ENCODE results near the gene ANKRD18A.

The ANKRD18A gene

GRCh38 chr9:38629511-38629910, 9.1 kb upstream of the ANKRD18A start:
- H3K4me2 ChIP-seq (ENCODE audit: low read depth, low read length, poor library complexity, severe bottlenecking) = no peak overlapping the region
- H3K9me2 ChIP-seq (replicated peaks; ENCODE audit: insufficient read depth, low read length) = no peaks in the 10 kb centered on the region
- no peak overlapping the region for H3K9ac ChIP-seq (ENCODE audit: low read length)
- H3F3A ChIP-seq (ENCODE audit: insufficient read depth) = no peaks in the 10 kb centered on the region
- no peak overlapping the region for H2AFZ ChIP-seq (ENCODE audit: low read depth, low read length, severe bottlenecking)
- H3K4me3 ChIP-seq (ENCODE audit: insufficient read depth, low read length, poor library complexity, severe bottlenecking) = no peak overlapping the region
- H3K36me3 ChIP-seq (ENCODE audit: low read length) = no peaks in the 10 kb centered on the region
- no peak for TF ChIP-seq EZH2phosphoT487 (conservative IDR thresholded peaks at IDR 0.05; ENCODE audit: low read length)
- TF ChIP-seq, protein P1, sequence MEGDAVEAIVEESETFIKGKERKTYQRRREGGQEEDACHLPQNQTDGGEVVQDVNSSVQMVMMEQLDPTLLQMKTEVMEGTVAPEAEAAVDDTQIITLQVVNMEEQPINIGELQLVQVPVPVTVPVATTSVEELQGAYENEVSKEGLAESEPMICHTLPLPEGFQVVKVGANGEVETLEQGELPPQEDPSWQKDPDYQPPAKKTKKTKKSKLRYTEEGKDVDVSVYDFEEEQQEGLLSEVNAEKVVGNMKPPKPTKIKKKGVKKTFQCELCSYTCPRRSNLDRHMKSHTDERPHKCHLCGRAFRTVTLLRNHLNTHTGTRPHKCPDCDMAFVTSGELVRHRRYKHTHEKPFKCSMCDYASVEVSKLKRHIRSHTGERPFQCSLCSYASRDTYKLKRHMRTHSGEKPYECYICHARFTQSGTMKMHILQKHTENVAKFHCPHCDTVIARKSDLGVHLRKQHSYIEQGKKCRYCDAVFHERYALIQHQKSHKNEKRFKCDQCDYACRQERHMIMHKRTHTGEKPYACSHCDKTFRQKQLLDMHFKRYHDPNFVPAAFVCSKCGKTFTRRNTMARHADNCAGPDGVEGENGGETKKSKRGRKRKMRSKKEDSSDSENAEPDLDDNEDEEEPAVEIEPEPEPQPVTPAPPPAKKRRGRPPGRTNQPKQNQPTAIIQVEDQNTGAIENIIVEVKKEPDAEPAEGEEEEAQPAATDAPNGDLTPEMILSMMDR (IDR thresholded peaks at IDR 0.05; ENCODE audit: insufficient read depth, low read length, poor library complexity, severe bottlenecking) = no peak
- H3K27me3 ChIP-seq (ENCODE audit: low read length) = no peaks in the 10 kb centered on the region
- H4K20me1 ChIP-seq (ENCODE audit: low read depth, low read length) = no peaks in the 10 kb centered on the region
- no peaks in the 10 kb centered on the region for H3K9me3 ChIP-seq (ENCODE audit: insufficient read depth, low read length)
- no peak overlapping the region for H3K27ac ChIP-seq (ENCODE audit: low read depth, low read length)
- H3K79me2 ChIP-seq (ENCODE audit: insufficient read depth, low read length) = no peaks in the 10 kb centered on the region

DNA sequence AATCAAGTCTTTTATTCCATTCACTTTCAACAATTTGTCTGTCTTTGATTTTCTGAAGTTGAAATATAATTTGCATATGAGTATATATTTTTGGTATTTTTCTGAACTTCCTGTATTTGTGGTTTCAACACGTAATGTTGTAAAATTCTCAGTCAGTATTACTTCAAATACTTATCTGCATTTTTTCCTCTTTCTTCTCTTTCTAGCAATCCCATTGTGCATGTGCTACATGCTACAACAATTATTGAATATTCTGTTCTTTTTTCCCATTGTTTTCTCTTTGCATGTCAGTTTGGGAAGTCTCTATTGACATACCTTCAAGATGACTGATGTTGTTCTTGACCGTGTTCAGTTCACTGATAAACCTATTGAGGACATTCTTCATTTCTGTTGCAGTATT, 5.6 kb upstream of the ANKRD18A start:
- TF ChIP-seq EZH2phosphoT487 (conservative IDR thresholded peaks at IDR 0.05; ENCODE audit: low read length) = no peak
- TF ChIP-seq, protein P1 (IDR thresholded peaks at IDR 0.05; ENCODE audit: insufficient read depth, low read length, poor library complexity, severe bottlenecking) = no peak

GRCh38 chr9:38622951-38623350, 2.6 kb upstream of the ANKRD18A start:
- TF ChIP-seq EZH2phosphoT487 (conservative IDR thresholded peaks at IDR 0.05; ENCODE audit: low read length) = no peak
- TF ChIP-seq, protein P1 (IDR thresholded peaks at IDR 0.05; ENCODE audit: insufficient read depth, low read length, poor library complexity, severe bottlenecking) = no peak
- no peak overlapping the region for H3K9ac ChIP-seq (ENCODE audit: low read length)
- no peaks in the 10 kb centered on the region for H3K27me3 ChIP-seq (ENCODE audit: low read length)
- no peaks in the 10 kb centered on the region for H4K20me1 ChIP-seq (ENCODE audit: low read depth, low read length)
- no peaks in the 10 kb centered on the region for H3K9me2 ChIP-seq (replicated peaks; ENCODE audit: insufficient read depth, low read length)
- H3K27ac ChIP-seq (ENCODE audit: low read depth, low read length) = no peak overlapping the region
- H3K36me3 ChIP-seq (ENCODE audit: low read length) = no peaks in the 10 kb centered on the region
- H3F3A ChIP-seq (ENCODE audit: insufficient read depth) = no peaks in the 10 kb centered on the region
- no peak overlapping the region for H2AFZ ChIP-seq (ENCODE audit: low read depth, low read length, severe bottlenecking)
- no peak overlapping the region for H3K4me3 ChIP-seq (ENCODE audit: insufficient read depth, low read length, poor library complexity, severe bottlenecking)
- no peak overlapping the region for H3K4me2 ChIP-seq (ENCODE audit: low read depth, low read length, poor library complexity, severe bottlenecking)
- H3K9me3 ChIP-seq (ENCODE audit: insufficient read depth, low read length) = no peaks in the 10 kb centered on the region
- H3K79me2 ChIP-seq (ENCODE audit: insufficient read depth, low read length) = no peaks in the 10 kb centered on the region

More for the DNA sequence above, 5.6 kb upstream of the ANKRD18A start:
- H3K27ac ChIP-seq (ENCODE audit: low read depth, low read length) = no peak overlapping the region
- no peaks in the 10 kb centered on the region for H3K79me2 ChIP-seq (ENCODE audit: insufficient read depth, low read length)
- H3K9me3 ChIP-seq (ENCODE audit: insufficient read depth, low read length) = no peaks in the 10 kb centered on the region
- no peaks in the 10 kb centered on the region for H3K27me3 ChIP-seq (ENCODE audit: low read length)
- H3K4me3 ChIP-seq (ENCODE audit: insufficient read depth, low read length, poor library complexity, severe bottlenecking) = no peak overlapping the region
- no peak overlapping the region for H3K4me2 ChIP-seq (ENCODE audit: low read depth, low read length, poor library complexity, severe bottlenecking)
- no peaks in the 10 kb centered on the region for H3K36me3 ChIP-seq (ENCODE audit: low read length)
- H3K9ac ChIP-seq (ENCODE audit: low read length) = no peak overlapping the region
- no peaks in the 10 kb centered on the region for H3F3A ChIP-seq (ENCODE audit: insufficient read depth)
- no peak overlapping the region for H2AFZ ChIP-seq (ENCODE audit: low read depth, low read length, severe bottlenecking)
- H3K9me2 ChIP-seq (replicated peaks; ENCODE audit: insufficient read depth, low read length) = no peaks in the 10 kb centered on the region
- H4K20me1 ChIP-seq (ENCODE audit: low read depth, low read length) = no peaks in the 10 kb centered on the region
